HL-60 (cell line): ENCODE results near the gene RNF225.

Source experiments
- DNase-seq, 2 experiments: peaks; one replicate each; pipeline ENCODE4 v3.0.0-alpha.2; 2010 to 2020; ENCODE audit warnings: low read depth in 1 of 2, low spot score in 1 of 2
- H3K27ac ChIP-seq: fragments of 250-450 bp; sonication (Bioruptor Pico); replicated peaks from 2 replicates; pipeline ENCODE4 v1.5.1; 2020; ENCODE audit warnings: mild to moderate bottlenecking, moderate library complexity
- H3K27me3 ChIP-seq: fragments of 250-450 bp; sonication (Bioruptor Pico); 2 replicates; pipeline ENCODE4 v1.5.1; 2021; ENCODE audit warnings: mild to moderate bottlenecking, moderate library complexity; ENCODE audit not compliant: insufficient read depth, poor library complexity, severe bottlenecking
- H3K4me3 ChIP-seq: replicated peaks from 2 replicates; pipeline ENCODE4 v1.5.1; 2011; ENCODE audit warnings: mild to moderate bottlenecking, control low read depth, low read length; ENCODE audit not compliant: insufficient read depth
- CTCF ChIP-seq: IDR thresholded peaks from one replicate; pipeline ENCODE4 v1.5.1; 2011; ENCODE audit warnings: low read length, control low read depth, inconsistent platforms; ENCODE audit not compliant: insufficient read depth
- GABPA ChIP-seq: IDR thresholded peaks from 2 replicates; pipeline ENCODE4 v1.6.1; 2012; ENCODE audit warnings: low read depth
- POLR2AphosphoS5 ChIP-seq: IDR thresholded peaks from 2 replicates; pipeline ENCODE4 v1.6.1; 2012; ENCODE audit warnings: low read depth
- REST ChIP-seq: IDR thresholded peaks from 2 replicates; pipeline ENCODE4 v1.6.1; 2012; ENCODE audit warnings: low read depth; ENCODE audit not compliant: insufficient replicate concordance
- SPI1 ChIP-seq: IDR thresholded peaks from 2 replicates; pipeline ENCODE4 v1.6.1; 2012; ENCODE audit warnings: low read depth, mild to moderate bottlenecking, borderline replicate concordance

Gene RNF225

GRCh38 chr19:58364146-58364545 is 31.3 kb upstream of the RNF225 start:
- DNase-seq = peak in 1 of 2 experiments; percentile 84
- TF ChIP-seq REST = no peak
- peak; percentile 69; the same call in 1 of the 2 replicates for TF ChIP-seq POLR2AphosphoS5
- no peak for TF ChIP-seq CTCF
- TF ChIP-seq SPI1 = peak; percentile 97
- no peak for TF ChIP-seq GABPA
- no peaks in the 10 kb centered on the region for H3K27me3 ChIP-seq
- H3K4me3 ChIP-seq = no peak overlapping the region
- peak overlapping the region; percentile 42 for H3K27ac ChIP-seq

GRCh38 chr19:58366585-58367430 is 28.6 kb upstream of the RNF225 start:
- no peak overlapping the region for H3K27ac ChIP-seq
- TF ChIP-seq REST = no peak
- TF ChIP-seq POLR2AphosphoS5 = no peak
- TF ChIP-seq CTCF = no peak
- no peak for TF ChIP-seq SPI1
- TF ChIP-seq GABPA = no peak
- DNase-seq = no peak
- H3K27me3 ChIP-seq = no peaks in the 10 kb centered on the region
- H3K4me3 ChIP-seq = no peak overlapping the region

GRCh38 chr19:58367698-58368454 is 27.6 kb upstream of the RNF225 start:
- no peak for DNase-seq
- Histone ChIP-seq H3K4me3 (no peak overlapping the region), H3K27me3 (no peaks in the 10 kb centered on the region), H3K27ac (no peak overlapping the region)
- TF ChIP-seq REST (no peak), CTCF (no peak)
